HEK293 (cell line): ENCODE data around the gene MAGEB6.

Source experiments
- CTCF ChIP-seq: fragments of 450-650 bp; formaldehyde crosslinking; IDR thresholded peaks from 2 replicates; pipeline ENCODE4 v1.5.1; 2016; ENCODE audit warnings: missing biosample characterization, missing genetic modification characterization
- PRDM10 ChIP-seq: fragments of 450-650 bp; formaldehyde crosslinking; IDR thresholded peaks from 2 replicates; pipeline ENCODE4 v1.5.1; 2016; ENCODE audit warnings: missing biosample characterization, missing genetic modification characterization
- TCF7L2 ChIP-seq: IDR thresholded peaks from 2 replicates; pipeline ENCODE4 v1.6.1; 2011; ENCODE audit warnings: low read depth, mild to moderate bottlenecking, inconsistent platforms, low read length, moderate library complexity, borderline replicate concordance
- ZFP37 ChIP-seq: fragments of 450-650 bp; formaldehyde crosslinking; IDR thresholded peaks from 2 replicates; pipeline ENCODE4 v1.5.1; 2016; ENCODE audit warnings: missing biosample characterization, missing genetic modification characterization
- ZNF24 ChIP-seq: fragments of 450-650 bp; formaldehyde crosslinking; IDR thresholded peaks from 2 replicates; pipeline ENCODE4 v1.5.1; 2016; ENCODE audit warnings: missing biosample characterization, missing genetic modification characterization
- ZNF623 ChIP-seq: fragments of 450-650 bp; formaldehyde crosslinking; IDR thresholded peaks from 2 replicates; pipeline ENCODE4 v1.5.1; 2016; ENCODE audit warnings: missing biosample characterization, missing genetic modification characterization

GRCh38 chrX:26160301-26160700, 31.9 kb upstream of the MAGEB6 start, which contains the start of gene MAGEB6B:
- TF ChIP-seq CTCF (no peak), PRDM10 (tag by site-specific recombination) (no peak), ZNF623 (tag by site-specific recombination) (no peak), TCF7L2 (no peak), ZNF24 (tag by site-specific recombination) (no peak), ZFP37 (no peak)
